Kidney epithelial cell (primary cell): ENCODE data around the gene SLC38A9. TPM values are rescaled to one million over a fixed set of nuclear protein-coding genes. Genes with fewer than 3 reads are reported as not detected.

Source experiments
- DNase-seq: peaks from one replicate; pipeline ENCODE4 v3.0.0-alpha.2; 2010; ENCODE audit warnings: low read depth
- H3K27me3 ChIP-seq: 2 replicates; pipeline ENCODE4 v1.6.0; 2011; ENCODE audit warnings: low read length; ENCODE audit not compliant: control insufficient read depth, insufficient read depth
- H3K36me3 ChIP-seq: 2 replicates; pipeline ENCODE4 v1.5.1; 2011; ENCODE audit warnings: low read length; ENCODE audit not compliant: control insufficient read depth, insufficient read depth
- H3K4me3 ChIP-seq: 2 replicates; pipeline ENCODE4 v1.5.1; 2011; ENCODE audit warnings: low read depth, mild to moderate bottlenecking, control low read depth, low read length
- CTCF ChIP-seq: IDR thresholded peaks from 2 replicates; pipeline ENCODE4 v1.5.1; 2011; ENCODE audit warnings: mild to moderate bottlenecking, moderate library complexity, low read length, control low read depth, inconsistent platforms; ENCODE audit not compliant: insufficient read depth, poor library complexity, severe bottlenecking
- total RNA-seq: library from RNA; depleted of rRNA; stranded (reverse); fragments of >200 nt; gene quantifications from 2 replicates; pipeline ENCODE4 v1.2.3, GENCODE V29; 2015

Gene SLC38A9
- total RNA-seq, 1 donor from 2014 or later, result 21.5 TPM

DNA sequence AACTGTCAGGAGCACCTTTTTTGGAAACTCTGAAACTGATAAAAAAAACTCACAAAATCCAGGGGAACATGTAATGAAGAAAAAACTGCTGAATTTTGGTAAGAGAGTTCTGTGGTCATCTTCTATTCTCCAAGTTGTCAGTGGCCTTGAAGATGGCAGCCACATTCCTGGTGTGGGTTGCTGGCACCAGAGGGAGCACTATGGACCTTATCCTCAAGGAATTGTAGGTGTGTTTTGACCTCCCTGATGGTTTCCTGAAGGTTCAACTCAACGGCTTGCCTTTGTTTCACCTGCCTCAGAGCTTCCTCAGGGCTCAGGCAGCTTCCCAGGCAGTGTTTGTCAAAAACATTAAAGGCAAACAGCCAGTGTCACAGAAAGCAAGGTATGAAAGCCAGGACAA is 2.2 kb upstream of the SLC38A9 start:
- Histone ChIP-seq H3K36me3 (no peaks in the 10 kb centered on the region), H3K4me3 (no peak overlapping the region), H3K27me3 (no peaks in the 10 kb centered on the region)
- no peak for DNase-seq
- TF ChIP-seq CTCF, result no peak

GRCh38 chr5:55713871-55714270 is 1.7 kb upstream of the SLC38A9 start:
- no peak for DNase-seq
- Histone ChIP-seq H3K4me3 (no peak overlapping the region), H3K27me3 (no peaks in the 10 kb centered on the region), H3K36me3 (no peaks in the 10 kb centered on the region)
- no peak for TF ChIP-seq CTCF

GRCh38 chr5:55711507-55712022 is 559 bp downstream of the SLC38A9 start:
- H3K36me3 ChIP-seq, result no peaks in the 10 kb centered on the region
- TF ChIP-seq CTCF, result no peak
- H3K4me3 ChIP-seq, result peak overlapping the region; percentile 58
- no peaks in the 10 kb centered on the region for H3K27me3 ChIP-seq
- no peak for DNase-seq

DNA sequence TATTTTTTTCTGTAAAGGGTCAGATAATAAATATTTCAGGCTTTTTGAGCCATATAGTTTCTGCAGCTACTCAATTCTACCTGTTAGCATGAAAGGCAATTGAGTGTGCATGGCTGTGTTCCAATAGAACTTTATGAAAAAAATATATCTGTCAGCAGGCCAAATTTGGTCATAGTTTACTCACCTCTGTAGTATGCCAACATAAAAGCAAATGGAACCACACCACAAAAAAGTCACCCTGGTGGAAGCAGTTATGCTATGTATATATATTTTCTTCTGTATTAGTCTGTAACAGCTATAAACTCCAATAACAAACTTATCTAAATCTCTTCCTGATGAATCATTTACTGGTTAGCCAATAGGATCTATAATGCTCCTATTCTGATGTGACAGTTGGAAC is 3.4 kb downstream of the SLC38A9 start:
- DNase-seq, result no peak
- H3K36me3 ChIP-seq, result no peaks in the 10 kb centered on the region
- no peak for TF ChIP-seq CTCF
- no peak overlapping the region for H3K4me3 ChIP-seq
- H3K27me3 ChIP-seq, result no peaks in the 10 kb centered on the region

DNA sequence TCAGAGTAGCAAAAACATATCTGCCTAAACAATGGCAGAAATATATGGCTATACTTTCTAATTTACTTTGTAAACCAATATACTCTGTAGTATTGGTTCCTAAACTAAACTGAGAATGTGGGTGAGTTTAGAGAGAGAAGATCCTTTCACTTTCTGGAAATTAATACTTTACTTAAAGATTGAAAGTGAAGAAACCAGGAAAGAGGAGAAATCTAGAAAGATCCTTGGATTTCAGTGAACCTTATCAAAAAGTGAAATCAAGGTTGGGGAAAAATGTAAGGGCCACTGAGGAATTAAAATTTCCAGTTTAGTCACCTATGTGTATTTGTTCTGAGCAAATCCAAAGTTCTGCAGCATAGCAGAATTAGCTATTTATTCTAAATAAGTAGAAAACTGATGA is 5.9 kb downstream of the SLC38A9 start:
- Histone ChIP-seq H3K36me3 (no peaks in the 10 kb centered on the region), H3K27me3 (no peaks in the 10 kb centered on the region), H3K4me3 (no peak overlapping the region)
- no peak for DNase-seq
- TF ChIP-seq CTCF, result no peak

DNA sequence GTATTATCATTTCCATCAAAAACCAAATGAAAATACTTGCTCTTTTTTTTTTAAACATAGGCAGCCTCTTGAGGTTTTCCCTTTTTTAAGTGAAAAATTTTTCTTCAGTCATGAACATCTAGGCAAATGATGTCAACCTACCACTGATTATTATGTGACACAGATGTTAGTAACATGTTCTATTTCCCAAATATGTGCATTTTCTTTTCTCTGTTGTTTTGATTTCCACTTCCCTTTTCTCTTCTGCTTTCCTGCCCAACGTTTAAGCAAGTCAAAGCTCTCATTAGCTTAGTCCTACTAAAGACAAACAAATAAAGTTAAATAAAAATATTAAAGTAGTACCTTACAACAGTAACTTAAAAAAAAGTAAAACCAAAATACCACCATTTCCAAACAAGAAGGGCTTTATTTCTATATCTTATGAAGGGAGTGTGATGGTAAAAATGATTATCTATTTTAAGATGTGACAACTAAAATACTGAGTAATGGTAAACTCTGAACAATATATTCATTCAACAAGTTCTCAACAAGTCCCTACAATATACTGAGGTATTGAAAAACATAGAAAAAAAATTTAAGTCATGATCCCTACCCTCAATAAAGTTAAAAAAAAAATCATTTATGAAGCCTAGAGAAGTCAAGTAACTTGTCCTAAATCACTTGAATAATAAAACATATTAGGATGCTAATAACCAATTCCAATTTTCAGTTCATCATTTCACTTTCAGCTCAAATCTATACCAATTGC is 9.4 kb downstream of the SLC38A9 start:
- no peak for DNase-seq
- TF ChIP-seq CTCF, result no peak

More for the DNA sequence above, 9.4 kb downstream of the SLC38A9 start:
- Histone ChIP-seq H3K36me3 (no peaks in the 10 kb centered on the region), H3K27me3 (no peaks in the 10 kb centered on the region), H3K4me3 (no peak overlapping the region)
